Measurements from ENCODE around the gene PHACTR3. TPM values are rescaled to one million over a fixed set of nuclear protein-coding genes. Genes with fewer than 3 reads are reported as not detected.

Gene PHACTR3
- total and polyA plus RNA-seq, 4 donors = 0.14 to 0.42 (median 0.17) TPM

DNA sequence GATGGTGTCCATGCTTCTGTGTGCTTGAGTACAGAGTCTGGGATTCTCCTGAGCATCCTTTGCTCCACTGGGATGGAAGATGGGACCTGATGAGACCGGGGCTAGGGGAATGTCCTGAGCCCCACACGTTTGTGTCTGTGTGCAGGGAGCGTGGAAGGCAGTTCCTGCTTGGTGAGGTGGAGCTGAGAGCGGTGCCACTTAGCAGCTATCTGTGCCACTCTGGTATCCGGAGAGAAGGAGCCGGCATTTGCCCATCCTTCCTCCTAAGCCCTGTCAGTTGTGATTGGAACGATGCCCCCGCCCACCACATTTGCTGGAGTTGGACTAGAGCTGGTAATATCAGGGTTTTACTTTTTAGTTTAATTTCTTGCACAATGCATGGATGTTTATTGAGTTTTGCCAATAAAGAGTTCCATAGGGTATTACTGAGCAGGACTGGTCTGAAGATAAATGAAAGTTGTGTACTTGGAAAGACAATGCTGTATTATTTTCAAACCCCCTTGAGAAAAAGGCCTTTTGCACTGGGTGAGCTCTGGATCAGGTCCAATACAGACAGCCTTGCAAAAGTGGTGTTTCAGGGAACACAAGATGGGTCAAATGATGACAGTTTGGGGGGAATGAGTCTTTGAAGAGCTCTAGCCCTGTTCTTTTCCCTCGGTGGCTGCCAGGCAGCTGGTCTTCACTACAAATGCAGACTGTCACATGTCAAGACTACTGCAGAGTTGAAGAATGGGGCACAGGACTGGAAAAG, 198.3 kb downstream of the PHACTR3 start:
- 76% methylated on average over 9 of the region's 9 CpGs for WGBS
- DNase-seq (ENCODE audit: low spot score) = peak; percentile 26
- no peak overlapping the region for H3K4me3 ChIP-seq (ENCODE audit: low read depth in 1 of 3, low read length in 3 of 3)
- H3K9ac ChIP-seq (ENCODE audit: low read depth in 1 of 2, low read length in 2 of 2) = no peak overlapping the region
- TF ChIP-seq FOXA2 (IDR thresholded peaks at IDR 0.05) = no peak
- no peak for TF ChIP-seq TAF1 (conservative IDR thresholded peaks at IDR 0.05)
- no peak for TF ChIP-seq RAD21 (IDR thresholded peaks at IDR 0.05)
- no peak for TF ChIP-seq FOXA1 (IDR thresholded peaks at IDR 0.05)
- TF ChIP-seq YY1 (IDR thresholded peaks at IDR 0.05) = no peak
- no peak for TF ChIP-seq GABPA (IDR thresholded peaks at IDR 0.05 in 1 of 2, conservative IDR thresholded peaks at IDR 0.05 in 1 of 2)
- TF ChIP-seq, protein P1, sequence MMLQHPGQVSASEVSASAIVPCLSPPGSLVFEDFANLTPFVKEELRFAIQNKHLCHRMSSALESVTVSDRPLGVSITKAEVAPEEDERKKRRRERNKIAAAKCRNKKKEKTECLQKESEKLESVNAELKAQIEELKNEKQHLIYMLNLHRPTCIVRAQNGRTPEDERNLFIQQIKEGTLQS (IDR thresholded peaks at IDR 0.05) = no peak
- no peak for TF ChIP-seq EGR1 (IDR thresholded peaks at IDR 0.05; ENCODE audit: low read depth in 2 of 2)
- TF ChIP-seq, protein P2, sequence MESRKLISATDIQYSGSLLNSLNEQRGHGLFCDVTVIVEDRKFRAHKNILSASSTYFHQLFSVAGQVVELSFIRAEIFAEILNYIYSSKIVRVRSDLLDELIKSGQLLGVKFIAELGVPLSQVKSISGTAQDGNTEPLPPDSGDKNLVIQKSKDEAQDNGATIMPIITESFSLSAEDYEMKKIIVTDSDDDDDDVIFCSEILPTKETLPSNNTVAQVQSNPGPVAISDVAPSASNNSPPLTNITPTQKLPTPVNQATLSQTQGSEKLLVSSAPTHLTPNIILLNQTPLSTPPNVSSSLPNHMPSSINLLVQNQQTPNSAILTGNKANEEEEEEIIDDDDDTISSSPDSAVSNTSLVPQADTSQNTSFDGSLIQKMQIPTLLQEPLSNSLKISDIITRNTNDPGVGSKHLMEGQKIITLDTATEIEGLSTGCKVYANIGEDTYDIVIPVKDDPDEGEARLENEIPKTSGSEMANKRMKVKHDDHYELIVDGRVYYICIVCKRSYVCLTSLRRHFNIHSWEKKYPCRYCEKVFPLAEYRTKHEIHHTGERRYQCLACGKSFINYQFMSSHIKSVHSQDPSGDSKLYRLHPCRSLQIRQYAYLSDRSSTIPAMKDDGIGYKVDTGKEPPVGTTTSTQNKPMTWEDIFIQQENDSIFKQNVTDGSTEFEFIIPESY (IDR thresholded peaks at IDR 0.05) = no peak
- TF ChIP-seq JUND (IDR thresholded peaks at IDR 0.05) = no peak
- TF ChIP-seq, protein P3, sequence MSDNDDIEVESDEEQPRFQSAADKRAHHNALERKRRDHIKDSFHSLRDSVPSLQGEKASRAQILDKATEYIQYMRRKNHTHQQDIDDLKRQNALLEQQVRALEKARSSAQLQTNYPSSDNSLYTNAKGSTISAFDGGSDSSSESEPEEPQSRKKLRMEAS (IDR thresholded peaks at IDR 0.05) = no peak
- no peak overlapping the region for H3K27ac ChIP-seq (ENCODE audit: low read depth in 1 of 2, low read length in 2 of 2)
- peaks cover 0 to 5% (median 0%) of the 10 kb centered on the region in 4 donors for H3K27me3 ChIP-seq (ENCODE audit: control insufficient read depth in 4 of 4, insufficient read depth in 4 of 4, low read length in 3 of 4)
- H3K36me3 ChIP-seq (ENCODE audit: control insufficient read depth in 4 of 4, insufficient read depth in 3 of 4, low read depth in 1 of 4, low read length in 3 of 4) = no peaks in the 10 kb centered on the region
- peaks cover 0 to 16% (median 4%) of the 10 kb centered on the region in 4 donors for H3K9me3 ChIP-seq (ENCODE audit: control insufficient read depth in 4 of 4, low read length in 3 of 4)
- H3K4me1 ChIP-seq (ENCODE audit: control insufficient read depth in 4 of 4, insufficient read depth in 4 of 4, low read length in 3 of 4) = no peaks in the 10 kb centered on the region

DNA sequence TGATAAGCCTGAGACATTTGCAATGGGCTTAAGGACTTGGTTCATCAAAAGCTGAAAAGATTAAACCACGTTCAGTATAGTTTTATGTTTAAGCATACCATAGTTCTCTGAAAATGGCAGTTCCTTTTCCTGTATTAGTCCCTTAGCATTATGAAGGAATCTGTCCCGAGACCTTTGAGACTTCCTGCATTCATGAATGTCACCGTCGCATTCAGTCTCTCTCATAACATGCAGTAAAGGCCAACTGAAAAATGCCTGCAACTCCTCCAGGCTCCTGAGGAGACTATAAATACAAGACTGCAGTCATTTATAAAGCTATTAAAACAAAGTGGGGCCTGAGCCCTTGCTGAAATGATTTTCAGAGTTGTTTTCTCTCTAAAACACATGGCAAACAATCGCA, 200.0 kb downstream of the PHACTR3 start:
- Histone ChIP-seq H3K36me3 (ENCODE audit: control insufficient read depth in 4 of 4, insufficient read depth in 3 of 4, low read depth in 1 of 4, low read length in 3 of 4) (no peaks in the 10 kb centered on the region), H3K9me3 (ENCODE audit: control insufficient read depth in 4 of 4, low read length in 3 of 4) (peaks cover 0 to 16% (median 4%) of the 10 kb centered on the region in 4 donors), H3K4me1 (ENCODE audit: control insufficient read depth in 4 of 4, insufficient read depth in 4 of 4, low read length in 3 of 4) (no peaks in the 10 kb centered on the region), H3K4me3 (ENCODE audit: low read depth in 1 of 3, low read length in 3 of 3) (no peak overlapping the region), H3K27ac (ENCODE audit: low read depth in 1 of 2, low read length in 2 of 2) (no peak overlapping the region), H3K9ac (ENCODE audit: low read depth in 1 of 2, low read length in 2 of 2) (no peak overlapping the region), H3K27me3 (ENCODE audit: control insufficient read depth in 4 of 4, insufficient read depth in 4 of 4, low read length in 3 of 4) (peaks cover 0 to 5% (median 0%) of the 10 kb centered on the region in 4 donors)
- TF ChIP-seq SP1 (IDR thresholded peaks at IDR 0.05) (no peak), EGR1 (IDR thresholded peaks at IDR 0.05; ENCODE audit: low read depth in 2 of 2) (no peak), YY1 (IDR thresholded peaks at IDR 0.05) (no peak), HNF4A (conservative IDR thresholded peaks at IDR 0.05) (no peak), HNF4G (IDR thresholded peaks at IDR 0.05) (no peak), TAF1 (conservative IDR thresholded peaks at IDR 0.05) (no peak), FOXA2 (IDR thresholded peaks at IDR 0.05) (no peak), NR2F2 (IDR thresholded peaks at IDR 0.05) (no peak), FOXA1 (IDR thresholded peaks at IDR 0.05) (no peak), RXRA (IDR thresholded peaks at IDR 0.05) (no peak), RAD21 (IDR thresholded peaks at IDR 0.05) (no peak), GABPA (IDR thresholded peaks at IDR 0.05 in 1 of 2, conservative IDR thresholded peaks at IDR 0.05 in 1 of 2) (no peak), JUND (IDR thresholded peaks at IDR 0.05) (no peak)
- TF ChIP-seq, protein P4, sequence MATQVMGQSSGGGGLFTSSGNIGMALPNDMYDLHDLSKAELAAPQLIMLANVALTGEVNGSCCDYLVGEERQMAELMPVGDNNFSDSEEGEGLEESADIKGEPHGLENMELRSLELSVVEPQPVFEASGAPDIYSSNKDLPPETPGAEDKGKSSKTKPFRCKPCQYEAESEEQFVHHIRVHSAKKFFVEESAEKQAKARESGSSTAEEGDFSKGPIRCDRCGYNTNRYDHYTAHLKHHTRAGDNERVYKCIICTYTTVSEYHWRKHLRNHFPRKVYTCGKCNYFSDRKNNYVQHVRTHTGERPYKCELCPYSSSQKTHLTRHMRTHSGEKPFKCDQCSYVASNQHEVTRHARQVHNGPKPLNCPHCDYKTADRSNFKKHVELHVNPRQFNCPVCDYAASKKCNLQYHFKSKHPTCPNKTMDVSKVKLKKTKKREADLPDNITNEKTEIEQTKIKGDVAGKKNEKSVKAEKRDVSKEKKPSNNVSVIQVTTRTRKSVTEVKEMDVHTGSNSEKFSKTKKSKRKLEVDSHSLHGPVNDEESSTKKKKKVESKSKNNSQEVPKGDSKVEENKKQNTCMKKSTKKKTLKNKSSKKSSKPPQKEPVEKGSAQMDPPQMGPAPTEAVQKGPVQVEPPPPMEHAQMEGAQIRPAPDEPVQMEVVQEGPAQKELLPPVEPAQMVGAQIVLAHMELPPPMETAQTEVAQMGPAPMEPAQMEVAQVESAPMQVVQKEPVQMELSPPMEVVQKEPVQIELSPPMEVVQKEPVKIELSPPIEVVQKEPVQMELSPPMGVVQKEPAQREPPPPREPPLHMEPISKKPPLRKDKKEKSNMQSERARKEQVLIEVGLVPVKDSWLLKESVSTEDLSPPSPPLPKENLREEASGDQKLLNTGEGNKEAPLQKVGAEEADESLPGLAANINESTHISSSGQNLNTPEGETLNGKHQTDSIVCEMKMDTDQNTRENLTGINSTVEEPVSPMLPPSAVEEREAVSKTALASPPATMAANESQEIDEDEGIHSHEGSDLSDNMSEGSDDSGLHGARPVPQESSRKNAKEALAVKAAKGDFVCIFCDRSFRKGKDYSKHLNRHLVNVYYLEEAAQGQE (IDR thresholded peaks at IDR 0.05) = no peak
- TF ChIP-seq, protein P1 (IDR thresholded peaks at IDR 0.05) = no peak
- TF ChIP-seq, protein P2 (IDR thresholded peaks at IDR 0.05) = no peak
- TF ChIP-seq, protein P5, sequence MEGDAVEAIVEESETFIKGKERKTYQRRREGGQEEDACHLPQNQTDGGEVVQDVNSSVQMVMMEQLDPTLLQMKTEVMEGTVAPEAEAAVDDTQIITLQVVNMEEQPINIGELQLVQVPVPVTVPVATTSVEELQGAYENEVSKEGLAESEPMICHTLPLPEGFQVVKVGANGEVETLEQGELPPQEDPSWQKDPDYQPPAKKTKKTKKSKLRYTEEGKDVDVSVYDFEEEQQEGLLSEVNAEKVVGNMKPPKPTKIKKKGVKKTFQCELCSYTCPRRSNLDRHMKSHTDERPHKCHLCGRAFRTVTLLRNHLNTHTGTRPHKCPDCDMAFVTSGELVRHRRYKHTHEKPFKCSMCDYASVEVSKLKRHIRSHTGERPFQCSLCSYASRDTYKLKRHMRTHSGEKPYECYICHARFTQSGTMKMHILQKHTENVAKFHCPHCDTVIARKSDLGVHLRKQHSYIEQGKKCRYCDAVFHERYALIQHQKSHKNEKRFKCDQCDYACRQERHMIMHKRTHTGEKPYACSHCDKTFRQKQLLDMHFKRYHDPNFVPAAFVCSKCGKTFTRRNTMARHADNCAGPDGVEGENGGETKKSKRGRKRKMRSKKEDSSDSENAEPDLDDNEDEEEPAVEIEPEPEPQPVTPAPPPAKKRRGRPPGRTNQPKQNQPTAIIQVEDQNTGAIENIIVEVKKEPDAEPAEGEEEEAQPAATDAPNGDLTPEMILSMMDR (IDR thresholded peaks at IDR 0.05; ENCODE audit: low read depth, low read length, missing input control) = no peak
- TF ChIP-seq, protein P3 (IDR thresholded peaks at IDR 0.05) = no peak
- 49% methylated on average over 5 of the region's 5 CpGs for WGBS
- no peak for DNase-seq (ENCODE audit: low spot score)

All from liver (tissue), 9 donors.